B cell (primary cell): Measurements from ENCODE around the gene RPTOR.

Source experiments
- EZH2 ChIP-seq: IDR thresholded peaks from 2 replicates; pipeline ENCODE4 v1.6.1; 2012; ENCODE audit warnings: borderline replicate concordance, low read depth, mild to moderate bottlenecking, moderate library complexity, low read length; ENCODE audit not compliant: insufficient read depth, poor library complexity, severe bottlenecking
- TF ChIP-seq, protein P1 (sequence below): fragments of 200-600 bp; IDR thresholded peaks from one replicate; pipeline ENCODE4 v1.8.0; 2022; ENCODE audit warnings: antibody characterized with exemption, mild to moderate bottlenecking

GRCh38 chr17:81015136-81015535 lies 470.5 kb downstream of the RPTOR start:
- TF ChIP-seq, protein P1, sequence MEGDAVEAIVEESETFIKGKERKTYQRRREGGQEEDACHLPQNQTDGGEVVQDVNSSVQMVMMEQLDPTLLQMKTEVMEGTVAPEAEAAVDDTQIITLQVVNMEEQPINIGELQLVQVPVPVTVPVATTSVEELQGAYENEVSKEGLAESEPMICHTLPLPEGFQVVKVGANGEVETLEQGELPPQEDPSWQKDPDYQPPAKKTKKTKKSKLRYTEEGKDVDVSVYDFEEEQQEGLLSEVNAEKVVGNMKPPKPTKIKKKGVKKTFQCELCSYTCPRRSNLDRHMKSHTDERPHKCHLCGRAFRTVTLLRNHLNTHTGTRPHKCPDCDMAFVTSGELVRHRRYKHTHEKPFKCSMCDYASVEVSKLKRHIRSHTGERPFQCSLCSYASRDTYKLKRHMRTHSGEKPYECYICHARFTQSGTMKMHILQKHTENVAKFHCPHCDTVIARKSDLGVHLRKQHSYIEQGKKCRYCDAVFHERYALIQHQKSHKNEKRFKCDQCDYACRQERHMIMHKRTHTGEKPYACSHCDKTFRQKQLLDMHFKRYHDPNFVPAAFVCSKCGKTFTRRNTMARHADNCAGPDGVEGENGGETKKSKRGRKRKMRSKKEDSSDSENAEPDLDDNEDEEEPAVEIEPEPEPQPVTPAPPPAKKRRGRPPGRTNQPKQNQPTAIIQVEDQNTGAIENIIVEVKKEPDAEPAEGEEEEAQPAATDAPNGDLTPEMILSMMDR: no peak
- TF ChIP-seq EZH2: no peak
